Mononuclear cell (primary cell): ENCODE measurements around the gene TRIM25. TPM values are rescaled to one million over a fixed set of nuclear protein-coding genes. Genes with fewer than 3 reads are reported as not detected.

Source experiments
- total RNA-seq: library from RNA; depleted of rRNA; stranded (reverse); fragments of >200 nt; gene quantifications from one replicate; pipeline ENCODE4 v1.2.3, GENCODE V29; 2012

The TRIM25 gene
- total RNA-seq, 1 donor = 33.4 TPM

Other genes starting within 250 kb of the TRIM25 start
- gene C17orf67, start 80.1 kb downstream of the TRIM25 start, total RNA-seq = 1.5 TPM
- 19.4 TPM for gene DGKE, start 79.9 kb downstream of the TRIM25 start, total RNA-seq
- 26.6 TPM for gene COIL, start 47.0 kb upstream of the TRIM25 start, total RNA-seq
- 106 TPM for gene SCPEP1, start 64.1 kb upstream of the TRIM25 start, total RNA-seq
- gene AKAP1, start 171.2 kb upstream of the TRIM25 start, total RNA-seq = 6.9 TPM